Eye (tissue), 1 donor: Measurements from ENCODE around the gene PPP1R3D.
"Not testable (repeated sequence)": the region's sequence is repeated elsewhere in the genome, so short reads cannot be mapped to it uniquely, and the experiment has no call there.

Experiments used
- DNase-seq: peaks from one replicate; pipeline ENCODE4 v3.0.0-alpha.2; 2015

The PPP1R3D gene

GRCh38 chr20:59940129-59940955 lies at the start of gene PPP1R3D, which contains the start of gene FAM217B:
Gene PPP1R3D, minus strand, starts transcription at chr20:59940305. Its CDS starts 374 bp downstream, at chr20:59939931.
Gene FAM217B, plus strand, starts transcription at chr20:59940389. Its CDS starts 3,555 bp downstream, at chr20:59943944.
- peak; percentile 97 for DNase-seq

- no peak for DNase-seq
Measured at GRCh38 chr20:59988141-59988540, 48.0 kb upstream of the PPP1R3D start.

- DNase-seq, result no peak
Measured at GRCh38 chr20:59987135-59987534, 47.0 kb upstream of the PPP1R3D start.

- no peak for DNase-seq
Measured at GRCh38 chr20:59985864-59986263, 45.8 kb upstream of the PPP1R3D start.

- no peak for DNase-seq
Measured at GRCh38 chr20:59985164-59985563, 45.1 kb upstream of the PPP1R3D start.

GRCh38 chr20:59984541-59984940 lies 44.4 kb upstream of the PPP1R3D start:
- DNase-seq, result no peak

GRCh38 chr20:59983076-59983475 lies 43.0 kb upstream of the PPP1R3D start:
- no peak for DNase-seq

GRCh38 chr20:59977086-59977485 lies 37.0 kb upstream of the PPP1R3D start:
- DNase-seq, result no peak

GRCh38 chr20:59976156-59976782 lies 36.2 kb upstream of the PPP1R3D start:
- DNase-seq, result no peak

- no peak for DNase-seq
Measured at GRCh38 chr20:59972037-59972801, 32.1 kb upstream of the PPP1R3D start.

GRCh38 chr20:59971428-59971827 lies 31.3 kb upstream of the PPP1R3D start:
- DNase-seq, result no peak

GRCh38 chr20:59966428-59966827 lies 26.3 kb upstream of the PPP1R3D start:
- DNase-seq, result no peak

GRCh38 chr20:59962155-59962554 lies 22.1 kb upstream of the PPP1R3D start:
- DNase-seq, result no peak

- no peak for DNase-seq
Measured at GRCh38 chr20:59961423-59961822, 21.3 kb upstream of the PPP1R3D start.

- no peak for DNase-seq
Measured at GRCh38 chr20:59958626-59959025, 18.5 kb upstream of the PPP1R3D start.

GRCh38 chr20:59958123-59958522 lies 18.0 kb upstream of the PPP1R3D start, which contains the start of gene CDH26:
Gene CDH26, plus strand, starts transcription at chr20:59958423. Its CDS starts 304 bp downstream, at chr20:59958727.
- no peak for DNase-seq

GRCh38 chr20:59957568-59957967 lies 17.5 kb upstream of the PPP1R3D start:
- not testable (repeated sequence) for DNase-seq

- peak; percentile 32 for DNase-seq
Measured at GRCh38 chr20:59955131-59955796, 15.2 kb upstream of the PPP1R3D start.

GRCh38 chr20:59954718-59955117 lies 14.6 kb upstream of the PPP1R3D start:
- no peak for DNase-seq

GRCh38 chr20:59949911-59950310 lies 9.8 kb upstream of the PPP1R3D start:
- no peak for DNase-seq

- DNase-seq, result peak; percentile 71
Measured at GRCh38 chr20:59948828-59949720, 9.0 kb upstream of the PPP1R3D start.

- no peak for DNase-seq
Measured at GRCh38 chr20:59948212-59948611, 8.1 kb upstream of the PPP1R3D start.
